ENCODE measurements around the gene DLK1. TPM values are rescaled to one million over a fixed set of nuclear protein-coding genes. Genes with fewer than 3 reads are reported as not detected.

Gene DLK1
- total RNA-seq, 1 donor from 2014 or later, result 0.86 TPM

GRCh38 chr14:100770046-100770445 is 43.4 kb downstream of the DLK1 start:
- no peak for DNase-seq (ENCODE audit: extremely low spot score, unreplicated experiment)
- peaks cover 28% of the 10 kb centered on the region for H3K27me3 Mint-ChIP-seq (ENCODE audit: unreplicated experiment)
- no peaks in the 10 kb centered on the region for H3K9me3 Mint-ChIP-seq (ENCODE audit: unreplicated experiment)
- no peak overlapping the region for H3K27ac Mint-ChIP-seq (ENCODE audit: unreplicated experiment)
- no peaks in the 10 kb centered on the region for H3K4me1 Mint-ChIP-seq (ENCODE audit: unreplicated experiment)
- no peak overlapping the region for H3K4me3 Mint-ChIP-seq (ENCODE audit: unreplicated experiment)
- no peak for TF ChIP-seq CTCF (IDR thresholded peaks at IDR 0.05)
- H3K36me3 Mint-ChIP-seq (ENCODE audit: unreplicated experiment), result no peaks in the 10 kb centered on the region

GRCh38 chr14:100770605-100771120 is 44.0 kb downstream of the DLK1 start:
- Mint-ChIP-seq H3K4me1 (ENCODE audit: unreplicated experiment) (no peaks in the 10 kb centered on the region), H3K27me3 (ENCODE audit: unreplicated experiment) (peaks cover 28% of the 10 kb centered on the region), H3K27ac (ENCODE audit: unreplicated experiment) (no peak overlapping the region), H3K9me3 (ENCODE audit: unreplicated experiment) (no peaks in the 10 kb centered on the region), H3K4me3 (ENCODE audit: unreplicated experiment) (no peak overlapping the region), H3K36me3 (ENCODE audit: unreplicated experiment) (no peaks in the 10 kb centered on the region)
- no peak for DNase-seq (ENCODE audit: extremely low spot score, unreplicated experiment)
- no peak for TF ChIP-seq CTCF (IDR thresholded peaks at IDR 0.05)

- Mint-ChIP-seq H3K27ac (ENCODE audit: unreplicated experiment) (no peak overlapping the region), H3K4me3 (ENCODE audit: unreplicated experiment) (no peak overlapping the region), H3K4me1 (ENCODE audit: unreplicated experiment) (no peaks in the 10 kb centered on the region), H3K27me3 (ENCODE audit: unreplicated experiment) (peaks cover 28% of the 10 kb centered on the region), H3K36me3 (ENCODE audit: unreplicated experiment) (no peaks in the 10 kb centered on the region), H3K9me3 (ENCODE audit: unreplicated experiment) (no peaks in the 10 kb centered on the region)
- TF ChIP-seq CTCF (IDR thresholded peaks at IDR 0.05), result no peak
- peak; percentile 70 for DNase-seq (ENCODE audit: extremely low spot score, unreplicated experiment)
These were observed 44.6 kb downstream of the DLK1 start for GRCh38 chr14:100771121-100771800.

GRCh38 chr14:100772607-100773165 is 46.0 kb downstream of the DLK1 start:
- no peaks in the 10 kb centered on the region for H3K36me3 Mint-ChIP-seq (ENCODE audit: unreplicated experiment)
- H3K4me3 Mint-ChIP-seq (ENCODE audit: unreplicated experiment), result no peak overlapping the region
- no peaks in the 10 kb centered on the region for H3K4me1 Mint-ChIP-seq (ENCODE audit: unreplicated experiment)
- H3K27ac Mint-ChIP-seq (ENCODE audit: unreplicated experiment), result no peak overlapping the region
- DNase-seq (ENCODE audit: extremely low spot score, unreplicated experiment), result no peak
- H3K9me3 Mint-ChIP-seq (ENCODE audit: unreplicated experiment), result no peaks in the 10 kb centered on the region
- no peak for TF ChIP-seq CTCF (IDR thresholded peaks at IDR 0.05)
- H3K27me3 Mint-ChIP-seq (ENCODE audit: unreplicated experiment), result peaks cover 20% of the 10 kb centered on the region

GRCh38 chr14:100773331-100774163 is 46.9 kb downstream of the DLK1 start:
- no peak for DNase-seq (ENCODE audit: extremely low spot score, unreplicated experiment)
- Mint-ChIP-seq H3K27ac (ENCODE audit: unreplicated experiment) (no peak overlapping the region), H3K36me3 (ENCODE audit: unreplicated experiment) (no peaks in the 10 kb centered on the region), H3K27me3 (ENCODE audit: unreplicated experiment) (peaks cover 19% of the 10 kb centered on the region), H3K4me3 (ENCODE audit: unreplicated experiment) (no peak overlapping the region), H3K4me1 (ENCODE audit: unreplicated experiment) (no peaks in the 10 kb centered on the region), H3K9me3 (ENCODE audit: unreplicated experiment) (no peaks in the 10 kb centered on the region)
- no peak for TF ChIP-seq CTCF (IDR thresholded peaks at IDR 0.05)

Data from osteocyte (in vitro differentiated cells).